Stimulated activated CD8-positive, alpha-beta memory T cell treated with anti-CD3 and anti-CD28 coated beads, Interleukin-2, amount 100 ng/mL, for 48 hours (primary cell): ENCODE results near the gene FHIT.

Experiments
- DNase-seq, 2 donors: peaks; one replicate each; pipeline ENCODE4 v3.0.0-alpha.2; 2020; ENCODE audit warnings: low read depth in 2 of 2

FHIT gene

GRCh38 chr3:60282866-60283265 is 968.4 kb downstream of the FHIT start:
- no peak for DNase-seq

GRCh38 chr3:60281970-60282369 is 969.3 kb downstream of the FHIT start:
- DNase-seq: no peak

GRCh38 chr3:60277361-60277800 is 973.9 kb downstream of the FHIT start:
- DNase-seq: no peak

- DNase-seq: no peak
These were observed 974.6 kb downstream of the FHIT start for GRCh38 chr3:60276615-60277014.

- DNase-seq: no peak
These were observed 976.6 kb downstream of the FHIT start for GRCh38 chr3:60274646-60275045.

- DNase-seq: no peak
These were observed 977.2 kb downstream of the FHIT start for GRCh38 chr3:60274098-60274497.

- DNase-seq: no peak
These were observed 981.4 kb downstream of the FHIT start for GRCh38 chr3:60269829-60270266.

- no peak for DNase-seq
These were observed 981.9 kb downstream of the FHIT start for GRCh38 chr3:60269377-60269776.

- DNase-seq: no peak
These were observed 983.1 kb downstream of the FHIT start for GRCh38 chr3:60268123-60268522.

GRCh38 chr3:60266444-60266843 is 984.8 kb downstream of the FHIT start:
- no peak for DNase-seq

GRCh38 chr3:60263191-60263590 is 988.1 kb downstream of the FHIT start:
- no peak for DNase-seq

- DNase-seq: no peak
These were observed 988.7 kb downstream of the FHIT start for GRCh38 chr3:60262546-60262945.

GRCh38 chr3:60260546-60260945 is 990.7 kb downstream of the FHIT start:
- DNase-seq: no peak

- no peak for DNase-seq
These were observed 1000.4 kb downstream of the FHIT start for GRCh38 chr3:60250810-60251209.

GRCh38 chr3:60250206-60250605 is 1001.0 kb downstream of the FHIT start:
- no peak for DNase-seq

GRCh38 chr3:60246361-60246760 is 1004.9 kb downstream of the FHIT start:
- no peak for DNase-seq

GRCh38 chr3:60243456-60243855 is 1007.8 kb downstream of the FHIT start:
- DNase-seq: no peak

GRCh38 chr3:60240492-60240891 is 1010.8 kb downstream of the FHIT start:
- DNase-seq: no peak

- DNase-seq: no peak
These were observed 1012.7 kb downstream of the FHIT start for GRCh38 chr3:60238550-60238949.

GRCh38 chr3:60229502-60229901 is 1021.8 kb downstream of the FHIT start:
- no peak for DNase-seq

- no peak for DNase-seq
These were observed 1022.4 kb downstream of the FHIT start for GRCh38 chr3:60228823-60229222.

GRCh38 chr3:60226912-60227311 is 1024.3 kb downstream of the FHIT start:
- DNase-seq: no peak

- no peak for DNase-seq
These were observed 1025.4 kb downstream of the FHIT start for GRCh38 chr3:60225848-60226247.

GRCh38 chr3:60220768-60221167 is 1030.5 kb downstream of the FHIT start:
- DNase-seq: no peak

GRCh38 chr3:60219501-60219900 is 1031.8 kb downstream of the FHIT start:
- no peak for DNase-seq
